ENCODE data around the gene KIF11. TPM values are rescaled to one million over a fixed set of nuclear protein-coding genes. Genes with fewer than 3 reads are reported as not detected.
A peak's percentile ranks its signal among the peaks of the same experiment; 100 is the strongest.

Gene KIF11
- total RNA-seq, 4 donors from 2014 or later, result 0.37 to 2.4 (median 1.3) TPM

DNA sequence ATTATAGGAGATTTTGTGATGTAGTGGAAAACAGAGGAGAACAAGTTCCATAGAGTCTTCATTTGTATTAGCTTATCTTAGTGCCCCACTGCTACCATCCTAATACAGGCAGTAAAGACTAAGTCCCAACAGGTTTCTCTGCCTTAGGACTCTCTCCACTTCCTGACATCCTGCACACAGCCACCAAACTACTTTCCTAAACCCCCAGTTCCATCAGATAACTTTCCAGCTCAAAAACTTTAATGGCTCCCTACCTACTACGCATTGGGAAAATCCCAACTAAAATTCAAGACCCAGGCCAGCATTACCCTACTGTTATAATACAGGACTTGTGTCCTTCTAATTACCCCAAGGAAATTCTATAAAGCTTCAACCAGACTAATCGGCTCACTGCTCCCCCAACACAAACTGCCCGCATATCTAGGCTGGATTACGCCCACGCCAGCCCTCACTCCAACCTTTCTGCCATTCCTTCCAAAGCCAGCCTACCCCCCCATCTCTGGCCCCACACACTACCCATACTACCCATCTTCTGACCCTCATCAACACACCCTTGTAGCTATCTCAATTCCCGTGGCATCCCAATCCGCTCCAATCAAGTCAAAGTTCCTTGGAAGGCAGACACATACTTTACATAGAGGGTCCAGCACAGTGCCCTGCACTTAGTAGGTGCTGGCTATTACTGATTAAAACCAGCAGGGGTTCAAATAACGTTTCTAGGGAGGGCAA lies 20.4 kb upstream of the KIF11 start:
- DNase-seq, result no peak
- intact Hi-C loops (cut with DNase I; ENCODE audit: low total_unique reads), result no loop called here
- peak overlapping the region; percentile 65 to 97 (median 76) for H3K4me3 ChIP-seq
- H3K4me1 ChIP-seq, result peaks cover 5 to 56% (median 17%) of the 10 kb centered on the region in 4 donors
- no peaks in the 10 kb centered on the region for H3K27me3 ChIP-seq
- in situ Hi-C loops (cut with MboI; ENCODE audit: low pct_ligation_motif_present in 1 of 4, low pct_unique_long_range_greater_than_20kb in 1 of 4, low sequenced_read_pairs in 3 of 4), result loop anchor here in 2 of 4 donors (5.0 to 10.0 kb wide), 2 partner anchors 55 to 58 kb away; no protein-coding TSS in a partner anchor
- TF ChIP-seq, protein P1, sequence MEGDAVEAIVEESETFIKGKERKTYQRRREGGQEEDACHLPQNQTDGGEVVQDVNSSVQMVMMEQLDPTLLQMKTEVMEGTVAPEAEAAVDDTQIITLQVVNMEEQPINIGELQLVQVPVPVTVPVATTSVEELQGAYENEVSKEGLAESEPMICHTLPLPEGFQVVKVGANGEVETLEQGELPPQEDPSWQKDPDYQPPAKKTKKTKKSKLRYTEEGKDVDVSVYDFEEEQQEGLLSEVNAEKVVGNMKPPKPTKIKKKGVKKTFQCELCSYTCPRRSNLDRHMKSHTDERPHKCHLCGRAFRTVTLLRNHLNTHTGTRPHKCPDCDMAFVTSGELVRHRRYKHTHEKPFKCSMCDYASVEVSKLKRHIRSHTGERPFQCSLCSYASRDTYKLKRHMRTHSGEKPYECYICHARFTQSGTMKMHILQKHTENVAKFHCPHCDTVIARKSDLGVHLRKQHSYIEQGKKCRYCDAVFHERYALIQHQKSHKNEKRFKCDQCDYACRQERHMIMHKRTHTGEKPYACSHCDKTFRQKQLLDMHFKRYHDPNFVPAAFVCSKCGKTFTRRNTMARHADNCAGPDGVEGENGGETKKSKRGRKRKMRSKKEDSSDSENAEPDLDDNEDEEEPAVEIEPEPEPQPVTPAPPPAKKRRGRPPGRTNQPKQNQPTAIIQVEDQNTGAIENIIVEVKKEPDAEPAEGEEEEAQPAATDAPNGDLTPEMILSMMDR (IDR thresholded peaks at IDR 0.05), result peak in 1 of 5 experiments; percentile 20
- TF ChIP-seq EP300 (IDR thresholded peaks at IDR 0.05; ENCODE audit: low read depth), result no peak
- no peak for TF ChIP-seq POLR2AphosphoS5 (IDR thresholded peaks at IDR 0.05)
- 67 to 86% methylated on average over 6 to 8 of the region's 8 CpGs for WGBS, 2 donors (ENCODE audit: low coverage in 1 of 2)
- H3K36me3 ChIP-seq, result no peaks in the 10 kb centered on the region
- H3K9me3 ChIP-seq, result no peaks in the 10 kb centered on the region
- H3K27ac ChIP-seq, result peak overlapping the region; percentile 92 to 96 (median 94)

DNA sequence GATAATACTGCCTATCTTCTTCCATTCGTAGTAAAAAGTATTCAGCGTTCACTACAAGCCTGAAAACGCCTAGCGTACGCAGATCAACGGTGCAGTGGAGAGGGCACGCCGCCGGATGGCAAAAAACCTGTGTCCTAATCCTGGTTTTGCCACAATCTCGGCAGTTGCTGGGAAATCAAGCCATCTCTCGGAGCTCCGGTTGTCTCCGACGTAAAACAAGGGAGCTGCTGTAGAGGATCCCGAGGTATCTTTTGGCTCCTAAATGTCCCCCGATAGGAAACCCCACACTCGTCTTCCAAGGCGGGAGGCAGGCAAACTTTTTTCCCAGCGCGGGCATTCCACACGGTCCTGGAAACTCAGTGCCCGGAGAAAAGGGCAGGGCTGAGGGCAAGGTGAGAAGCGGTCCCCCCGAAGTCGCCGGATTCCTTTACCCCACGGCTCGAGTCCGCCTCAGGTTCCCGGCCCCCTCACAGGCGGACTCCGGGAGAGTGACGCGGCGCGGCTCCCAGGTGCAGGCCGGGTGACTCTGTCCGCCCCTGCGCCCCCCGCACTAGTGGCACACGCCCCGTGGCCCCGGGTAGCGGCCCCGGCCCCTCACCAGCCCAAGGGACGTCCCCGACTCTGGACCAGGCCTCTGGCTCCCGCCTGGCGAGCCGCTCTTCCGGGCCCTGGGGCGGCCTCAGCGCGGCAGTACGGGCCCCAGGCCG lies 19.7 kb upstream of the KIF11 start:
- no peak for TF ChIP-seq POLR2AphosphoS5 (IDR thresholded peaks at IDR 0.05)
- no peak for TF ChIP-seq POLR2A (IDR thresholded peaks at IDR 0.05)
- TF ChIP-seq, protein P1 (IDR thresholded peaks at IDR 0.05), result peak in 3 of 5 experiments; percentile 21 to 38 (median 24)
- TF ChIP-seq EP300 (IDR thresholded peaks at IDR 0.05; ENCODE audit: low read depth), result no peak
- intact Hi-C loops (cut with DNase I; ENCODE audit: low total_unique reads) (no loop called here), in situ Hi-C loops (cut with MboI; ENCODE audit: low pct_ligation_motif_present in 1 of 4, low pct_unique_long_range_greater_than_20kb in 1 of 4, low sequenced_read_pairs in 3 of 4) (loop anchor here in 2 of 4 donors (5.0 to 10.0 kb wide), 2 partner anchors 56 to 58 kb away; no protein-coding TSS in a partner anchor)
- Histone ChIP-seq H3K9me3 (no peaks in the 10 kb centered on the region), H3K27ac (peak overlapping the region; percentile 92 to 96 (median 94)), H3K36me3 (no peaks in the 10 kb centered on the region), H3K4me1 (peaks cover 5 to 49% (median 16%) of the 10 kb centered on the region in 4 donors), H3K4me3 (peak overlapping the region; percentile 65 to 97 (median 76)), H3K27me3 (no peaks in the 10 kb centered on the region)
- peak; percentile 38 for DNase-seq
- WGBS, 2 donors (ENCODE audit: low coverage in 1 of 2), result 1% methylated on average over 52 of the region's 56 CpGs; no CpG with 5 or more reads in 1 of the 2 donors

DNA sequence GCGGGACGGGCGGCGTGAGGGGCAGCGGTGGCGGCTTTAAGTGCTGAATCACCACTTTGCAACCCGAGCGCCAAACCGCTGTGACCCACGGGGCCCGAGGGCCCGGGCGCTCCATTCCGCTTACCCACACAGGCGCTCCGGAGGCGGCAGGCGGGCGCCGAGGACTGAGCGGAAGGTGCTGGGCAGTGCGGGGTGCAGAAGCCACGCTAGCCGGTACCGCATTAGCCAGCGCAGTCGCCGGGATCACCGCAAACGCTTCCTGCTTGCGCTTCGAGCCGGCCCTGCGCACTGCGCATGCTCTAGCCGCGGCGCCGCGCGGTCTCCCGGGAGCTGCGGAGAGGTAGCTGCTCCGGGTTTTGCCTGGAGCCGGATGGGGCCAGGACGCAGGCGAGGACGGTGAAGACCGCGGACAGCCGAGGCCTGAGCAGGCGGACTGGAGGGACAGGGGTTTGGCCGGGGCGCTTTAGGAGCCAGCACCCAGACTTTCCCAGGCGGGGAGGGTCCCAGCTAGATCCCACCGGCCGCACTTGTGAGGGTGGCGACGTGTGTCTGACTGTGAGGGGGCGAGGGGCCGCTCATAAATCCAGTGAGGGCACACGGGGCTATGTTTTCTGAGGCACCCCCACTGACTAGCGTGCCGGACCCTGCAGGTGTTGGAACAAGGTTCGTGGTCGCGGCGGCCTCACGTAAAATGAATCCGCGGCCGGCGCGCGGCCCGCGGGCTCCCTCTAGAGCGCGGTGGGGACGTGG lies 19.0 kb upstream of the KIF11 start, which contains the start of gene IDE:
IDE (minus strand) TSS at position 296 of the 750 bp plus-strand sequence; CDS start at position 222, 74 bp downstream.
- WGBS, 2 donors (ENCODE audit: low coverage in 1 of 2), result 1% methylated on average over 80 of the region's 80 CpGs; no CpG with 5 or more reads in 1 of the 2 donors
- no peaks in the 10 kb centered on the region for H3K27me3 ChIP-seq
- DNase-seq, result peak; percentile 92
- peak within 1 kb of the TSS; percentile 92 to 96 (median 94) for H3K27ac ChIP-seq
- intact Hi-C loops (cut with DNase I; ENCODE audit: low total_unique reads), result loop anchor here (2.0 kb wide), 1 partner anchor 57 kb away; no protein-coding TSS in a partner anchor
- no peaks in the 10 kb centered on the region for H3K9me3 ChIP-seq
- no peaks in the 10 kb centered on the region for H3K36me3 ChIP-seq
- TF ChIP-seq, protein P1 (IDR thresholded peaks at IDR 0.05), result peak; percentile 78 to 90 (median 82)
- TF ChIP-seq POLR2A (IDR thresholded peaks at IDR 0.05) (peak; percentile 62), POLR2AphosphoS5 (IDR thresholded peaks at IDR 0.05) (peak; percentile 67 to 82 (median 71)), EP300 (IDR thresholded peaks at IDR 0.05; ENCODE audit: low read depth) (no peak)
- in situ Hi-C loops (cut with MboI; ENCODE audit: low pct_ligation_motif_present in 1 of 4, low pct_unique_long_range_greater_than_20kb in 1 of 4, low sequenced_read_pairs in 3 of 4), result loop anchor here in 2 of 4 donors (5.0 to 10.0 kb wide), 2 partner anchors 57 to 59 kb away; no protein-coding TSS in a partner anchor
- H3K4me1 ChIP-seq, result peaks cover 5 to 42% (median 14%) of the 10 kb centered on the region in 4 donors
- H3K4me3 ChIP-seq, result peak within 1 kb of the TSS; percentile 65 to 97 (median 76)

Measured in transverse colon (tissue), 4 donors.